Measurements from ENCODE around the gene CEACAM6. TPM values are rescaled to one million over a fixed set of nuclear protein-coding genes. Genes with fewer than 3 reads are reported as not detected.
"Not testable (repeated sequence)": the region's sequence is repeated elsewhere in the genome, so short reads cannot be mapped to it uniquely, and the experiment has no call there.

Gene CEACAM6
- polyA plus RNA-seq, 2 of the 4 experiments (the other 2 are of a cell fraction), result 0.97 to 17.7 TPM

DNA sequence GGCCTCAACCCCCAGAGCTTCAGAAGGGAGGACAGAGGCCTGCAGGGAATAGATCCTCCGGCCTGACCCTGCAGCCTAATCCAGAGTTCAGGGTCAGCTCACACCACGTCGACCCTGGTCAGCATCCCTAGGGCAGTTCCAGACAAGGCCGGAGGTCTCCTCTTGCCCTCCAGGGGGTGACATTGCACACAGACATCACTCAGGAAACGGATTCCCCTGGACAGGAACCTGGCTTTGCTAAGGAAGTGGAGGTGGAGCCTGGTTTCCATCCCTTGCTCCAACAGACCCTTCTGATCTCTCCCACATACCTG lies 47.9 kb upstream of the CEACAM6 start:
- WGBS (ENCODE audit: missing lambda C conversion rate), result 45% methylated on average over 5 of the region's 5 CpGs
- DNase-seq (ENCODE audit: low read depth in 1 of 2, low spot score in 1 of 2), result peak; percentile 49 to 60
- FAIRE-seq, result no peak
- Histone ChIP-seq H3K4me3 (no peak overlapping the region), H3K9me3 (no peaks in the 10 kb centered on the region), H3K4me2 (no peak overlapping the region), H3K4me1 (peaks cover 23% of the 10 kb centered on the region), H3K27ac (peak overlapping the region in 1 of 2 experiments; percentile 84; a peak in 2 of 6 replicates)
- CTCF ChIA-PET, result interaction anchor here (0.5 to 15.7 kb wide), 76 partner anchors 11 to 433 kb away, joined by 3 to 358 read pairs (median 6); partner anchors contain the start of genes CEACAM3, CEACAM4, CEACAM6 and CEACAM7
- peak in 1 of 2 experiments; percentile 12; a peak in 1 of 5 replicates for TF ChIP-seq RAD21 (conservative IDR thresholded peaks at IDR 0.05 in 1 of 2, IDR thresholded peaks at IDR 0.05 in 1 of 2)
- TF ChIP-seq, protein P1, sequence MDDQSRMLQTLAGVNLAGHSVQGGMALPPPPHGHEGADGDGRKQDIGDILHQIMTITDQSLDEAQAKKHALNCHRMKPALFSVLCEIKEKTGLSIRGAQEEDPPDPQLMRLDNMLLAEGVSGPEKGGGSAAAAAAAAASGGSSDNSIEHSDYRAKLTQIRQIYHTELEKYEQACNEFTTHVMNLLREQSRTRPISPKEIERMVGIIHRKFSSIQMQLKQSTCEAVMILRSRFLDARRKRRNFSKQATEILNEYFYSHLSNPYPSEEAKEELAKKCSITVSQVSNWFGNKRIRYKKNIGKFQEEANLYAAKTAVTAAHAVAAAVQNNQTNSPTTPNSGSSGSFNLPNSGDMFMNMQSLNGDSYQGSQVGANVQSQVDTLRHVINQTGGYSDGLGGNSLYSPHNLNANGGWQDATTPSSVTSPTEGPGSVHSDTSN (IDR thresholded peaks at IDR 0.05), result no peak
- peak in 1 of 2 experiments; percentile 60; a peak in 3 of 6 replicates for ATAC-seq
- POLR2A ChIA-PET, result interaction anchor here (1.0 kb wide), 1 partner anchor 24 kb away, joined by 3 read pairs; no protein-coding TSS in a partner anchor

DNA sequence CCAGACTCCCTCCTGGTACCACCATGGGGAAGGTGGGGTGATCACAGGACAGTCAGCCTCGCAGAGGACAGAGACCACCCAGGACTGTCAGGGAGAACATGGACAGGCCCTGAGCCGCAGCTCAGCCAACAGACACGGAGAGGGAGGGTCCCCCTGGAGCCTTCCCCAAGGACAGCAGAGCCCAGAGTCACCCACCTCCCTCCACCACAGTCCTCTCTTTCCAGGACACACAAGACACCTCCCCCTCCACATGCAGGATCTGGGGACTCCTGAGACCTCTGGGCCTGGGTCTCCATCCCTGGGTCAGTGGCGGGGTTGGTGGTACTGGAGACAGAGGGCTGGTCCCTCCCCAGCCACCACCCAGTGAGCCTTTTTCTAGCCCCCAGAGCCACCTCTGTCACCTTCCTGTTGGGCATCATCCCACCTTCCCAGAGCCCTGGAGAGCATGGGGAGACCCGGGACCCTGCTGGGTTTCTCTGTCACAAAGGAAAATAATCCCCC lies 47.4 kb upstream of the CEACAM6 start:
- no peak overlapping the region for H3K4me2 ChIP-seq
- FAIRE-seq (no peak), DNase-seq (ENCODE audit: low read depth in 1 of 2, low spot score in 1 of 2) (no peak), ATAC-seq (no peak)
- TF ChIP-seq FOXS1 (CRISPR knock-in tag; IDR thresholded peaks at IDR 0.05), result no peak
- no peak for TF ChIP-seq TP53 (CRISPR knock-in tag; IDR thresholded peaks at IDR 0.05)
- TF ChIP-seq, protein P2, sequence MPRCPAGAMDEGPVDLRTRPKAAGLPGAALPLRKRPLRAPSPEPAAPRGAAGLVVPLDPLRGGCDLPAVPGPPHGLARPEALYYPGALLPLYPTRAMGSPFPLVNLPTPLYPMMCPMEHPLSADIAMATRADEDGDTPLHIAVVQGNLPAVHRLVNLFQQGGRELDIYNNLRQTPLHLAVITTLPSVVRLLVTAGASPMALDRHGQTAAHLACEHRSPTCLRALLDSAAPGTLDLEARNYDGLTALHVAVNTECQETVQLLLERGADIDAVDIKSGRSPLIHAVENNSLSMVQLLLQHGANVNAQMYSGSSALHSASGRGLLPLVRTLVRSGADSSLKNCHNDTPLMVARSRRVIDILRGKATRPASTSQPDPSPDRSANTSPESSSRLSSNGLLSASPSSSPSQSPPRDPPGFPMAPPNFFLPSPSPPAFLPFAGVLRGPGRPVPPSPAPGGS (IDR thresholded peaks at IDR 0.05), result no peak
- TF ChIP-seq, protein P3, sequence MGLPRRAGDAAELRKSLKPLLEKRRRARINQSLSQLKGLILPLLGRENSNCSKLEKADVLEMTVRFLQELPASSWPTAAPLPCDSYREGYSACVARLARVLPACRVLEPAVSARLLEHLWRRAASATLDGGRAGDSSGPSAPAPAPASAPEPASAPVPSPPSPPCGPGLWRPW (IDR thresholded peaks at IDR 0.05), result no peak
- TF ChIP-seq ZC3H11A (IDR thresholded peaks at IDR 0.05), result no peak
- TF ChIP-seq, protein P4, sequence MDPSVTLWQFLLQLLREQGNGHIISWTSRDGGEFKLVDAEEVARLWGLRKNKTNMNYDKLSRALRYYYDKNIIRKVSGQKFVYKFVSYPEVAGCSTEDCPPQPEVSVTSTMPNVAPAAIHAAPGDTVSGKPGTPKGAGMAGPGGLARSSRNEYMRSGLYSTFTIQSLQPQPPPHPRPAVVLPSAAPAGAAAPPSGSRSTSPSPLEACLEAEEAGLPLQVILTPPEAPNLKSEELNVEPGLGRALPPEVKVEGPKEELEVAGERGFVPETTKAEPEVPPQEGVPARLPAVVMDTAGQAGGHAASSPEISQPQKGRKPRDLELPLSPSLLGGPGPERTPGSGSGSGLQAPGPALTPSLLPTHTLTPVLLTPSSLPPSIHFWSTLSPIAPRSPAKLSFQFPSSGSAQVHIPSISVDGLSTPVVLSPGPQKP (IDR thresholded peaks at IDR 0.05; ENCODE audit: low read depth, low read length), result no peak
- 33% methylated on average over 5 of the region's 5 CpGs for WGBS (ENCODE audit: missing lambda C conversion rate)
- H3K4me3 ChIP-seq, result no peak overlapping the region
- no peak overlapping the region for H3K27ac ChIP-seq
- ChIA-PET CTCF (interaction anchor here (1.1 to 15.7 kb wide), 32 partner anchors 10 to 432 kb away, joined by 3 to 358 read pairs (median 23); partner anchors contain the start of genes CEACAM3, CEACAM6, CEACAM7 and DMAC2), POLR2A (no interaction called here)
- H3K9me3 ChIP-seq, result no peaks in the 10 kb centered on the region
- peaks cover 18% of the 10 kb centered on the region for H3K4me1 ChIP-seq

DNA sequence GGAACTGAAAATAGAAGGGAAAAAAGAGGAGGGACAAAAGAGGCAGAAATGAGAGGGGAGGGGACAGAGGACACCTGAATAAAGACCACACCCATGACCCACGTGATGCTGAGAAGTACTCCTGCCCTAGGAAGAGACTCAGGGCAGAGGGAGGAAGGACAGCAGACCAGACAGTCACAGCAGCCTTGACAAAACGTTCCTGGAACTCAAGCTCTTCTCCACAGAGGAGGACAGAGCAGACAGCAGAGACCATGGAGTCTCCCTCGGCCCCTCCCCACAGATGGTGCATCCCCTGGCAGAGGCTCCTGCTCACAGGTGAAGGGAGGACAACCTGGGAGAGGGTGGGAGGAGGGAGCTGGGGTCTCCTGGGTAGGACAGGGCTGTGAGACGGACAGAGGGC lies 46.8 kb upstream of the CEACAM6 start, which contains the start of gene CEACAM5:
TSS of gene CEACAM5 (plus strand) at position 146 of the 400 bp plus-strand sequence. CDS start at position 252, 106 bp downstream.
- H3K4me2 ChIP-seq, result no peak within 1 kb of the TSS
- POLR2A ChIA-PET, result interaction anchor here (0.6 kb wide), 1 partner anchor 112 kb away, joined by 6 read pairs; no protein-coding TSS in a partner anchor
- ATAC-seq (no peak), DNase-seq (ENCODE audit: low read depth in 1 of 2, low spot score in 1 of 2) (no peak), FAIRE-seq (no peak)
- no peaks in the 10 kb centered on the region for H3K9me3 ChIP-seq
- 1% methylated on average over 4 of the region's 4 CpGs for WGBS (ENCODE audit: missing lambda C conversion rate)
- H3K27ac ChIP-seq, result no peak within 1 kb of the TSS
- TF ChIP-seq, protein P5, sequence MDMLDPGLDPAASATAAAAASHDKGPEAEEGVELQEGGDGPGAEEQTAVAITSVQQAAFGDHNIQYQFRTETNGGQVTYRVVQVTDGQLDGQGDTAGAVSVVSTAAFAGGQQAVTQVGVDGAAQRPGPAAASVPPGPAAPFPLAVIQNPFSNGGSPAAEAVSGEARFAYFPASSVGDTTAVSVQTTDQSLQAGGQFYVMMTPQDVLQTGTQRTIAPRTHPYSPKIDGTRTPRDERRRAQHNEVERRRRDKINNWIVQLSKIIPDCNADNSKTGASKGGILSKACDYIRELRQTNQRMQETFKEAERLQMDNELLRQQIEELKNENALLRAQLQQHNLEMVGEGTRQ (IDR thresholded peaks at IDR 0.05), result 0 out of 2 replicates have a peak, but pooled peaks have one; percentile 16
- TF ChIP-seq HDAC2 (IDR thresholded peaks at IDR 0.05), result no peak
- H3K4me3 ChIP-seq, result no peak within 1 kb of the TSS
- H3K4me1 ChIP-seq, result peaks cover 13% of the 10 kb centered on the region; the same call in 2 of the 3 replicates
- CTCF ChIA-PET, result interaction anchor here (2.3 to 15.7 kb wide), 8 partner anchors 9 to 87 kb away, joined by 23 to 358 read pairs (median 60); partner anchors contain the start of genes CEACAM3 and CEACAM7

DNA sequence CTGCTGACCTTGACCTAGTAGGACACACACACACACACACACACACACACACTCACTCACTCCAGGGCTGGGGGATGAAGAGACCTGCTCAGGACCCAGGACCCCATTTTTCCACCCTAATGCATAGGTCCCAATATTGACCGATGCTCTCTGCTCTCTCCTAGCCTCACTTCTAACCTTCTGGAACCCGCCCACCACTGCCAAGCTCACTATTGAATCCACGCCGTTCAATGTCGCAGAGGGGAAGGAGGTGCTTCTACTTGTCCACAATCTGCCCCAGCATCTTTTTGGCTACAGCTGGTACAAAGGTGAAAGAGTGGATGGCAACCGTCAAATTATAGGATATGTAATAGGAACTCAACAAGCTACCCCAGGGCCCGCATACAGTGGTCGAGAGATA lies 45.8 kb upstream of the CEACAM6 start:
- POLR2A ChIA-PET; H3K4me3 ChIP-seq; ATAC-seq; H3K4me1 ChIP-seq; H3K9me3 ChIP-seq; H3K4me2 ChIP-seq; DNase-seq (ENCODE audit: low read depth in 1 of 2, low spot score in 1 of 2); H3K27ac ChIP-seq: not testable (repeated sequence)
- CTCF ChIA-PET, result interaction anchor here (1.0 to 15.7 kb wide), 8 partner anchors 8 to 72 kb away, joined by 6 to 358 read pairs (median 60); partner anchors contain the start of gene CEACAM7
- FAIRE-seq, result peak; percentile 32
- WGBS (ENCODE audit: missing lambda C conversion rate), result 70% methylated on average over 8 of the region's 8 CpGs
